IMR-90 (cell line): ENCODE data around the gene ZAP70. TPM values are rescaled to one million over a fixed set of nuclear protein-coding genes. Genes with fewer than 3 reads are reported as not detected.

Experiments
- ATAC-seq: fragments of 200-7000 bp; cut with Tn5 transposase; 2 replicates; pipeline ENCODE4 v1.9.1; 2020; ENCODE audit warnings: low read depth, mild to moderate bottlenecking, moderate library complexity
- BruUV-seq: library from RNA; stranded (reverse); fragments of 400-500 nt; replicated peaks from 2 replicates; lab custom pipeline; 2021; lab: Mats Ljungman, UMichigan
- CTCF ChIA-PET: fragments of 300-600 bp; formaldehyde crosslinking; extraction: SDS; loops from one replicate; lab custom pipeline; 2021; ENCODE audit warnings: antibody characterized with exemption; lab: Yijun Ruan, JAX
- POLR2A ChIA-PET: fragments of 300-600 bp; sonication (Branson Sonifier 250); formaldehyde crosslinking; loops from one replicate; lab custom pipeline; 2022; ENCODE audit warnings: antibody characterized with exemption; ENCODE audit not compliant: unreplicated experiment; lab: Charles Lee
- DNase-seq: peaks from one replicate; pipeline ENCODE4 v3.0.0; 2013
- H2AFZ ChIP-seq: replicated peaks from 2 replicates; pipeline ENCODE3; 2013; ENCODE audit warnings: low read length, mild to moderate bottlenecking; ENCODE audit not compliant: poor library complexity
- H2AK5ac ChIP-seq: 2 replicates; pipeline ENCODE4 v1.6.1; 2013; ENCODE audit warnings: low read depth, low read length, inconsistent platforms
- H2AK9ac ChIP-seq: replicated peaks from 2 replicates; pipeline ENCODE3; 2013; ENCODE audit warnings: mild to moderate bottlenecking, low read depth, low read length, moderate library complexity; ENCODE audit not compliant: poor library complexity
- H2BK120ac ChIP-seq: 2 replicates; pipeline ENCODE4 v1.6.1; 2013; ENCODE audit warnings: low read depth, low read length, inconsistent platforms
- H2BK15ac ChIP-seq: 3 replicates; pipeline ENCODE4 v1.6.1; 2013; ENCODE audit warnings: low read depth, low read length, inconsistent platforms
- H2BK20ac ChIP-seq: 2 replicates; pipeline ENCODE4 v1.6.1; 2013; ENCODE audit warnings: low read depth, mild to moderate bottlenecking, inconsistent platforms, low read length, moderate library complexity
- H2BK5ac ChIP-seq: 2 replicates; pipeline ENCODE4 v1.6.1; 2013; ENCODE audit warnings: mild to moderate bottlenecking, low read depth, low read length, inconsistent platforms; ENCODE audit not compliant: poor library complexity, severe bottlenecking
- H3K14ac ChIP-seq: replicated peaks from 2 replicates; pipeline ENCODE4 v1.6.1; 2013; ENCODE audit warnings: low read depth, low read length, inconsistent platforms
- H3K18ac ChIP-seq: 2 replicates; pipeline ENCODE4 v1.6.1; 2013; ENCODE audit warnings: low read depth, low read length, control low read depth
- H3K23ac ChIP-seq: 2 replicates; pipeline ENCODE4 v1.6.1; 2013; ENCODE audit warnings: low read depth, low read length, inconsistent platforms
- H3K27ac ChIP-seq: 2 replicates; pipeline ENCODE4 v1.5.1; 2013; ENCODE audit warnings: mild to moderate bottlenecking, control low read depth, low read length; ENCODE audit not compliant: insufficient read depth
- H3K27me3 ChIP-seq: 2 replicates; pipeline ENCODE4 v1.6.1; 2013; ENCODE audit warnings: low read length; ENCODE audit not compliant: control insufficient read depth, insufficient read depth
- H3K36me3 ChIP-seq: 2 replicates; pipeline ENCODE4 v1.6.1; 2013; ENCODE audit warnings: low read length, mixed read lengths; ENCODE audit not compliant: control insufficient read depth, insufficient read depth
- H3K4ac ChIP-seq: 2 replicates; pipeline ENCODE4 v1.6.1; 2013; ENCODE audit warnings: low read depth, low read length, inconsistent platforms
- H3K4me1 ChIP-seq: 2 replicates; pipeline ENCODE4 v1.6.1; 2013; ENCODE audit warnings: low read length, mixed read lengths; ENCODE audit not compliant: control insufficient read depth, insufficient read depth
- H3K4me2 ChIP-seq: 2 replicates; pipeline ENCODE4 v1.6.1; 2013; ENCODE audit warnings: low read depth, mild to moderate bottlenecking, control low read depth, low read length, moderate library complexity
- H3K4me3 ChIP-seq: 2 replicates; pipeline ENCODE4 v1.5.1; 2013; ENCODE audit warnings: low read depth, mild to moderate bottlenecking, control low read depth, low read length, moderate library complexity; ENCODE audit not compliant: insufficient read depth
- H3K56ac ChIP-seq: 2 replicates; pipeline ENCODE4 v1.6.1; 2013; ENCODE audit warnings: low read length, inconsistent platforms; ENCODE audit not compliant: insufficient read depth; ENCODE audit errors: extremely low read depth
- H3K79me1 ChIP-seq, 2 experiments: 2 replicates each; pipeline ENCODE4 v1.6.1; 2013; ENCODE audit warnings: low read length in 2 of 2, inconsistent platforms in 1 of 2, low read depth in 1 of 2
- H3K9ac ChIP-seq: 2 replicates; pipeline ENCODE4 v1.6.1; 2013; ENCODE audit warnings: low read depth, low read length, control low read depth
- H3K9me1 ChIP-seq: 2 replicates; pipeline ENCODE4 v1.6.1; 2013; ENCODE audit warnings: low read length, inconsistent platforms; ENCODE audit not compliant: insufficient read depth
- H3K9me3 ChIP-seq: 2 replicates; pipeline ENCODE4 v1.6.1; 2013; ENCODE audit warnings: low read length; ENCODE audit not compliant: control insufficient read depth, insufficient read depth
- H4K20me1 ChIP-seq: 2 replicates; pipeline ENCODE4 v1.6.1; 2013; ENCODE audit warnings: low read length, inconsistent platforms; ENCODE audit not compliant: insufficient read depth
- H4K5ac ChIP-seq: 2 replicates; pipeline ENCODE4 v1.6.1; 2013; ENCODE audit warnings: mild to moderate bottlenecking, low read depth, low read length, control low read depth
- H4K8ac ChIP-seq, 2 experiments: 2 replicates each; pipeline ENCODE4 v1.6.1; 2013; ENCODE audit warnings: low read depth in 2 of 2, low read length in 2 of 2, control low read depth in 1 of 2, inconsistent platforms in 1 of 2
- H4K91ac ChIP-seq: 2 replicates; pipeline ENCODE4 v1.6.1; 2013; ENCODE audit warnings: low read depth, low read length, inconsistent platforms; ENCODE audit not compliant: insufficient read depth
- BHLHE40 ChIP-seq: fragments of 150-350 bp; IDR thresholded peaks from 2 replicates; pipeline ENCODE4 v1.6.1; 2016; ENCODE audit warnings: mild to moderate bottlenecking, low read depth, low read length
- CEBPB ChIP-seq: IDR thresholded peaks from 2 replicates; pipeline ENCODE4 v1.6.1; 2012; ENCODE audit warnings: low read depth, low read length, improper control_type of control experiment
- CHD1 ChIP-seq: IDR thresholded peaks from 2 replicates; pipeline ENCODE4 v1.6.1; 2012; ENCODE audit warnings: low read depth, low read length, improper control_type of control experiment
- CTCF ChIP-seq: conservative IDR thresholded peaks from 2 replicates; pipeline ENCODE4 v1.5.1; 2012; ENCODE audit warnings: mild to moderate bottlenecking, low read depth, low read length, improper control_type of control experiment
- ELK1 ChIP-seq: fragments of 150-350 bp; IDR thresholded peaks from 2 replicates; pipeline ENCODE4 v1.6.1; 2016; ENCODE audit warnings: low read depth, mild to moderate bottlenecking, low read length, moderate library complexity, borderline replicate concordance
- FOS ChIP-seq: fragments of 150-350 bp; IDR thresholded peaks from 2 replicates; pipeline ENCODE4 v1.6.1; 2016; ENCODE audit warnings: low read depth, low read length
- MAFK ChIP-seq: IDR thresholded peaks from 2 replicates; pipeline ENCODE4 v1.6.1; 2012; ENCODE audit warnings: low read depth, low read length, improper control_type of control experiment
- MXI1 ChIP-seq: IDR thresholded peaks from 2 replicates; pipeline ENCODE4 v1.6.1; 2012; ENCODE audit warnings: low read depth, mild to moderate bottlenecking, low read length, moderate library complexity, borderline replicate concordance
- NFE2L2 ChIP-seq: fragments of 150-350 bp; IDR thresholded peaks from 2 replicates; pipeline ENCODE4 v1.6.1; 2016; ENCODE audit warnings: low read depth, mild to moderate bottlenecking, low read length
- POLR2A ChIP-seq: IDR thresholded peaks from 2 replicates; pipeline ENCODE4 v1.6.1; 2012; ENCODE audit warnings: mild to moderate bottlenecking, low read depth, low read length
- RAD21 ChIP-seq: IDR thresholded peaks from 2 replicates; pipeline ENCODE4 v1.6.1; 2012; ENCODE audit warnings: low read length, improper control_type of control experiment
- RCOR1 ChIP-seq: IDR thresholded peaks from 2 replicates; pipeline ENCODE4 v1.6.1; 2012; ENCODE audit warnings: mild to moderate bottlenecking, low read length, improper control_type of control experiment; ENCODE audit not compliant: insufficient replicate concordance
- RFX5 ChIP-seq: IDR thresholded peaks from 2 replicates; pipeline ENCODE4 v1.8.0; 2012; ENCODE audit warnings: low read depth, mild to moderate bottlenecking, low read length, moderate library complexity
- SMC3 ChIP-seq: fragments of 150-350 bp; IDR thresholded peaks from 2 replicates; pipeline ENCODE4 v1.6.1; 2016; ENCODE audit warnings: low read depth, mild to moderate bottlenecking, antibody characterized with exemption, low read length, moderate library complexity
- USF2 ChIP-seq: fragments of 150-350 bp; IDR thresholded peaks from 2 replicates; pipeline ENCODE4 v1.6.1; 2017; ENCODE audit warnings: mild to moderate bottlenecking, antibody characterized with exemption, low read length, low read depth
- whole genome bisulfite sequencing, 2 experiments: methylation state at CpG; one replicate each; pipeline versions ENCODE4 v1.1.5 to v1.1.7; 2013; ENCODE audit warnings: missing lambda C conversion rate in 2 of 2; ENCODE audit not compliant: insufficient read length in 1 of 2; ENCODE audit errors: extremely low coverage in 2 of 2; 5-methylcytosine and 5-hydroxymethylcytosine counted together
- dilution Hi-C: fragments of 300-500 bp; cut with HindIII; formaldehyde crosslinking; loops from one replicate; pipeline ENCODE4 v1.14.3; 2018; ENCODE audit warnings: low sequenced_read_pairs; ENCODE audit not compliant: unreplicated experiment
- in situ Hi-C: fragments of 300-500 bp; cut with MboI; formaldehyde crosslinking; loops from 3 replicates; pipeline ENCODE4 v1.14.3; 2019; ENCODE audit warnings: low sequenced_read_pairs, inconsistent platforms, mixed read lengths
- intact Hi-C: fragments of 100-400 bp; cut with micrococcal nuclease; formaldehyde crosslinking; loops from 2 replicates; pipeline ENCODE4 v1.10.0; 2022
- polyA plus RNA-seq, 3 experiments: library from polyadenylated mRNA; depleted of rRNA; stranded (reverse); fragments of >200 nt; gene quantifications; 2 replicates each; pipeline ENCODE4 v1.2.3, GENCODE V29; 2012; ENCODE audit warnings: low replicate concordance in 1 of 3
- total RNA-seq: library from RNA; depleted of rRNA; stranded (reverse); fragments of >200 nt; gene quantifications from 2 replicates; pipeline ENCODE4 v1.2.3, GENCODE V29; 2012

Gene ZAP70
- total and polyA plus RNA-seq, 2 of the 4 experiments (the other 2 are of a cell fraction), result under 0.01 to 0.09 TPM

- no peak overlapping the region for H2AK5ac ChIP-seq
- no peak overlapping the region for H3K18ac ChIP-seq
- ATAC-seq (no peak), DNase-seq (no peak)
- no peak overlapping the region for H3K4ac ChIP-seq
- H3K36me3 ChIP-seq, result peaks cover 7% of the 10 kb centered on the region
- H4K91ac ChIP-seq, result no peak overlapping the region
- intact Hi-C loops, result no loop called here
- no CpG with 5 or more reads among the region's 4 CpGs for WGBS, 2 experiments
- no peak overlapping the region for H2BK15ac ChIP-seq
- H3K4me3 ChIP-seq, result no peak overlapping the region
- H3K14ac ChIP-seq, result no peak overlapping the region; the same call in 1 of the 2 replicates
- ChIA-PET CTCF (no interaction called here), POLR2A (no interaction called here)
- no peak overlapping the region for H2BK20ac ChIP-seq
- H3K9me3 ChIP-seq, result no peaks in the 10 kb centered on the region
- BruUV-seq, result no TSS peak
- H4K8ac ChIP-seq, result no peak overlapping the region
- H2AFZ ChIP-seq, result no peak overlapping the region
- H3K4me1 ChIP-seq, result no peaks in the 10 kb centered on the region
- H3K27ac ChIP-seq, result no peak overlapping the region
- in situ Hi-C loops, result no loop called here
- no peaks in the 10 kb centered on the region for H4K20me1 ChIP-seq
- H3K23ac ChIP-seq, result no peak overlapping the region
- no peak overlapping the region for H2AK9ac ChIP-seq
- no peak overlapping the region for H2BK5ac ChIP-seq
- H3K56ac ChIP-seq, result no peak overlapping the region
- H3K4me2 ChIP-seq, result no peak overlapping the region
- TF ChIP-seq RCOR1 (no peak), CHD1 (no peak), POLR2A (no peak), MXI1 (no peak), ELK1 (no peak), FOS (no peak), CEBPB (no peak), MAFK (no peak), RAD21 (no peak), SMC3 (no peak), USF2 (no peak), RFX5 (no peak), NFE2L2 (no peak), BHLHE40 (no peak), CTCF (no peak)
- peaks cover 0 to 10% of the 10 kb centered on the region in 2 experiments; a peak in 2 of 4 replicates for H3K79me1 ChIP-seq
- H3K9ac ChIP-seq, result no peak overlapping the region
- H3K27me3 ChIP-seq, result no peaks in the 10 kb centered on the region
- H4K5ac ChIP-seq, result no peak overlapping the region
- peaks cover 7% of the 10 kb centered on the region; the same call in 1 of the 2 replicates for H3K9me1 ChIP-seq
- dilution Hi-C loops, result no loop called here
- H2BK120ac ChIP-seq, result no peak overlapping the region
Observed at GRCh38 chr2:97781981-97782380, 68.6 kb downstream of the ZAP70 start.
